UCSD-AML1 (cell line): ENCODE data around the gene KIAA0513.

Experiments used
- DNase-seq: peaks from one replicate; lab custom pipeline; 2025; ENCODE audit not compliant: unreplicated experiment; lab: John Stamatoyannopoulos, UW

The KIAA0513 gene

GRCh38 chr16:85027349-85027957 lies at the start of gene KIAA0513:
KIAA0513 (plus strand) TSS chr16:85027795; CDS start chr16:85067072, 39,277 bp downstream.
- peak; percentile 96 for DNase-seq

- no peak for DNase-seq
Observed at GRCh38 chr16:84979516-84979915, 48.1 kb upstream of the KIAA0513 start.

- DNase-seq: no peak
Observed at GRCh38 chr16:84982434-84982833, 45.2 kb upstream of the KIAA0513 start.

GRCh38 chr16:84985079-84986065 lies 42.2 kb upstream of the KIAA0513 start:
- no peak for DNase-seq

- no peak for DNase-seq
Observed at GRCh38 chr16:84986102-84986501, 41.5 kb upstream of the KIAA0513 start.

- no peak for DNase-seq
Observed at GRCh38 chr16:84986879-84987278, 40.7 kb upstream of the KIAA0513 start.

- no peak for DNase-seq
Observed at GRCh38 chr16:84988328-84989080, 39.1 kb upstream of the KIAA0513 start.

- DNase-seq: no peak
Observed at GRCh38 chr16:84989749-84990620, 37.6 kb upstream of the KIAA0513 start.

GRCh38 chr16:84990782-84991181 lies 36.8 kb upstream of the KIAA0513 start:
- DNase-seq: no peak

- DNase-seq: no peak
Observed at GRCh38 chr16:84992717-84993075, 34.9 kb upstream of the KIAA0513 start.

GRCh38 chr16:84993926-84994325 lies 33.7 kb upstream of the KIAA0513 start:
- no peak for DNase-seq

- DNase-seq: no peak
Observed at GRCh38 chr16:84995663-84996062, 31.9 kb upstream of the KIAA0513 start.

GRCh38 chr16:84996365-84996764 lies 31.2 kb upstream of the KIAA0513 start:
- no peak for DNase-seq

- DNase-seq: no peak
Observed at GRCh38 chr16:84999200-84999599, 28.4 kb upstream of the KIAA0513 start.

GRCh38 chr16:84999857-85000480 lies 27.6 kb upstream of the KIAA0513 start:
- DNase-seq: no peak

GRCh38 chr16:85002099-85002541 lies 25.5 kb upstream of the KIAA0513 start:
- no peak for DNase-seq

GRCh38 chr16:85002608-85003007 lies 25.0 kb upstream of the KIAA0513 start:
- DNase-seq: peak; percentile 29

- DNase-seq: no peak
Observed at GRCh38 chr16:85003076-85003475, 24.5 kb upstream of the KIAA0513 start.

- no peak for DNase-seq
Observed at GRCh38 chr16:85003725-85004586, 23.6 kb upstream of the KIAA0513 start.
